Measurements from ENCODE around the gene TMEM106C.

TMEM106C gene

DNA sequence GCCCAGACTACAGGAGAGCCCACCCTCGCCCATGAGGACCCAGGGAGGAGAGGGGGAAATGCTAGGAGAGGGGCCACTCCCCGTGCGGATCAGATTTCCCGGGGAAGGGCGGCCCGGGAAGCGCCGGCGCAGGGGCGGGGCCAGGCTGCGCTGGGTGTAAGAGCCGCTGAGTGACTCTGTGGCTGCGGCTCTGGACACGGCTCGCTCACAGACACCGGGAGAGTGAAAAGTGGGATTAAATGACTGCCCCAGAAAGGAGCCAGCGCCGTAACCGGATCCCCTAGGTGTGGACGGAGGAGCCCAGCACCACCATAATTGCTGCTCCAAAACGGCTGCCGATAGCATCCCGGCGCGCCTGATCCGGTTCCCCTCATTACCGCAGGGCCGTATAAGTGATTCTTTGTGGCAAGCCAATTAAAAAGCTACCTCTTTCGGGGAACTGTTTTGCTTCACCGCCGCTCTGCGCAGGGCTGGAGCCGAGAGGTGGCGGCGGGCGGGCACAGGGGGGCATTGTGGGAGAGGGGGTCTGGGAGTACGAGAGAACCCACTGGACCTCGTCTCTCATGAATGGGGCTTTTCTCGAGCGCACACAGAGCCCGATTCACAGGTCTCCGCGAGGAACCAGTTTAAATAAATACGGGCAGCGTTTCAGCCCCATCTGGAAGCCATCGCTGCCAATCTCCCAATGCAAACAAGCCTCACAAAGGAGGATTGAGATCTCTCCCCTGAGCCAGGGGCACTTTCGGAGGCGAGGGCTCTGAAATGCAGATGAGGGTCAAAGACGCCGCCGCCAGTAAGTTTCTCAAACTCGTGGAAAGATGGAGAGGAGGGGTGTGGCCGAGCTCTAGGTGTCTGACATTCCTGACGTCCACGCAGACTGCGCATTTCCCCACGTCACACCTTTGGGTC is 38.4 kb downstream of the TMEM106C start:
- TF ChIP-seq, protein P1, sequence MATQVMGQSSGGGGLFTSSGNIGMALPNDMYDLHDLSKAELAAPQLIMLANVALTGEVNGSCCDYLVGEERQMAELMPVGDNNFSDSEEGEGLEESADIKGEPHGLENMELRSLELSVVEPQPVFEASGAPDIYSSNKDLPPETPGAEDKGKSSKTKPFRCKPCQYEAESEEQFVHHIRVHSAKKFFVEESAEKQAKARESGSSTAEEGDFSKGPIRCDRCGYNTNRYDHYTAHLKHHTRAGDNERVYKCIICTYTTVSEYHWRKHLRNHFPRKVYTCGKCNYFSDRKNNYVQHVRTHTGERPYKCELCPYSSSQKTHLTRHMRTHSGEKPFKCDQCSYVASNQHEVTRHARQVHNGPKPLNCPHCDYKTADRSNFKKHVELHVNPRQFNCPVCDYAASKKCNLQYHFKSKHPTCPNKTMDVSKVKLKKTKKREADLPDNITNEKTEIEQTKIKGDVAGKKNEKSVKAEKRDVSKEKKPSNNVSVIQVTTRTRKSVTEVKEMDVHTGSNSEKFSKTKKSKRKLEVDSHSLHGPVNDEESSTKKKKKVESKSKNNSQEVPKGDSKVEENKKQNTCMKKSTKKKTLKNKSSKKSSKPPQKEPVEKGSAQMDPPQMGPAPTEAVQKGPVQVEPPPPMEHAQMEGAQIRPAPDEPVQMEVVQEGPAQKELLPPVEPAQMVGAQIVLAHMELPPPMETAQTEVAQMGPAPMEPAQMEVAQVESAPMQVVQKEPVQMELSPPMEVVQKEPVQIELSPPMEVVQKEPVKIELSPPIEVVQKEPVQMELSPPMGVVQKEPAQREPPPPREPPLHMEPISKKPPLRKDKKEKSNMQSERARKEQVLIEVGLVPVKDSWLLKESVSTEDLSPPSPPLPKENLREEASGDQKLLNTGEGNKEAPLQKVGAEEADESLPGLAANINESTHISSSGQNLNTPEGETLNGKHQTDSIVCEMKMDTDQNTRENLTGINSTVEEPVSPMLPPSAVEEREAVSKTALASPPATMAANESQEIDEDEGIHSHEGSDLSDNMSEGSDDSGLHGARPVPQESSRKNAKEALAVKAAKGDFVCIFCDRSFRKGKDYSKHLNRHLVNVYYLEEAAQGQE (IDR thresholded peaks at IDR 0.05; ENCODE audit: insufficient read depth in 1 of 2, low read depth in 2 of 2, low read length in 2 of 2) = no peak
- TF ChIP-seq FOXP2 (optimal IDR thresholded peaks at IDR 0.05; ENCODE audit: borderline replicate concordance, extremely low read depth, extremely low read length, insufficient read depth) (no peak), TAF1 (IDR thresholded peaks at IDR 0.05; ENCODE audit: borderline replicate concordance, insufficient read depth, low read length) (no peak), SIN3A (IDR thresholded peaks at IDR 0.05; ENCODE audit: borderline replicate concordance, insufficient read depth, low read length) (no peak)

DNA sequence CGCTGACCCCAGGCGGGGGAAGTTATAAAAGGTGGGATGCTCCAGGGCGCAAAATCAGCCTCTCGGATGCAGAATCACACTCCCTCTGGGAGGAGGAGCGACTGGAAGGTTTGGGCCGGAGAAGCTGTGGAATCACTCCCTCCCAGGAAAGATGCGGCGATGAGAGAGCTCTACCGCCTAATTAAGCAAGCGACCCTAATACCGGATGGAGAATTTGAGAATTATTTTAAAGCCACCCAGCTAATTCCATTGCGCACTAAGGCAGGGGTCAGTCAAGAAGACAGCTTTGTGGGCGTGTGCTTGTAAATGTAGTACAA is 39.0 kb downstream of the TMEM106C start:
- TF ChIP-seq, protein P1 (IDR thresholded peaks at IDR 0.05; ENCODE audit: insufficient read depth in 1 of 2, low read depth in 2 of 2, low read length in 2 of 2) = no peak
- no peak for TF ChIP-seq FOXP2 (optimal IDR thresholded peaks at IDR 0.05; ENCODE audit: borderline replicate concordance, extremely low read depth, extremely low read length, insufficient read depth)
- TF ChIP-seq TAF1 (IDR thresholded peaks at IDR 0.05; ENCODE audit: borderline replicate concordance, insufficient read depth, low read length) = no peak
- no peak for TF ChIP-seq POLR2AphosphoS5 (IDR thresholded peaks at IDR 0.05; ENCODE audit: low read depth, low read length)
- TF ChIP-seq SIN3A (IDR thresholded peaks at IDR 0.05; ENCODE audit: borderline replicate concordance, insufficient read depth, low read length) = no peak

DNA sequence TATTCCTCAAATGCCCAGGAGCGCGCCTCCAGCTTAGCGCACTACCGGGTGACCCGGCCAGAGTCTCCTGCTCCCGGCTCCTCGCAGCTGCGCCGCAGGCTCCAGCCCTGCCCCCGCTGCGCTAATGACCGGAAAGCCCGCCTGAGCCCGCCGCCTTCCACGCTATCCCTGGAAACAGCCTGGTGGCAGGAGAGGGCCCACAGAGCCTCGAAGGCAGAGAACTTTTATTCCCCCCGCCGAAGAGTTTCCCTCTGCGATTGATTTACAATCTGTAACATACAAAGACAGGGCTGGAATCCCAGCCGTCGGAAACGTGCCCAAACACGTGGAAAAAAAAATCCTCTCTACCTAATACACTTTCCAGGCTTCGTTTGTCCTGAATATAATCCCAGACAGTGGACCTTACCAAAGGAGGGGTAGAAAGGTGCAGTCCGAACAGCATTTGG is 39.4 kb downstream of the TMEM106C start:
- TF ChIP-seq, protein P1 (IDR thresholded peaks at IDR 0.05; ENCODE audit: insufficient read depth in 1 of 2, low read depth in 2 of 2, low read length in 2 of 2) = no peak
- TF ChIP-seq SIN3A (IDR thresholded peaks at IDR 0.05; ENCODE audit: borderline replicate concordance, insufficient read depth, low read length) (no peak), POLR2AphosphoS5 (IDR thresholded peaks at IDR 0.05; ENCODE audit: low read depth, low read length) (no peak), TAF1 (IDR thresholded peaks at IDR 0.05; ENCODE audit: borderline replicate concordance, insufficient read depth, low read length) (no peak)

DNA sequence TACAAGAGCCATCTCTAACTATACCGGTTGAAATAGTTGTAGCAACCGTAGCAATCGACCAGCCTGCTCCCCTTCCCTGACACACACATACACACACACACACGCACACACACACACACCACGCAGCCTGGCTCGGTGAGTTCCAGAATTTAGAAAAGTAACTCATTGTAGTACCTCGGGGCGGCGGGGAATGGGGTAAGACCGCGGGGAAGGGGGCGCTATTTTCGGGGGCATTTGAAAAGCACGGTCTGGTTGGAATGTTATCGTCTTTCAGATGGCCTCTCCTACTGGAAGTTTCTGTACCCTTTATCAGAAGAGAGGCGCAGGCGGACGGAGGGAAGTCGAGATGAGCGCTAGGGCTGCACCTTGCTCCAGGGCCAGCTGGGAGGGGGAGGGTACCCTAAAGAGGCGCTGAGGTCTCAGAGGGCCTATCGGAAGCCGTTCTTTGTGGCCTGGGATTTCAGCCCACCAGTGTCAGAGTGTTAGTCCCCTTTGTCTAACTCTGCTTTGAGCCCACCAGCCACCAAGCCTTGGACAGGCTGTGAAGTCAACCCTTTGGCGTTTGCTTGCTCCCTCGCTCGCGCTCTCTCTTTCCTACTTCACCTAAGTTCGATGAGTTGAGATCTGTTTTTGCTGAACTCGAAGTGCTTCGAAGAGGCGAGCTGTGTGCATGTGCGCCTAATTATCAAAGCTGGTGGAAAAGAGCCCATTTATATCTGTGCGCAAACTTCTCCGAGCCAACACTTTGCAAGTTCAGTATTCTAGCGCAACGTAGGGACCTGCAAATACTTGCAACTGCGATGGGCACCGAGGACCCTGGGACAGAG is 40.0 kb downstream of the TMEM106C start:
- TF ChIP-seq TAF1 (IDR thresholded peaks at IDR 0.05; ENCODE audit: borderline replicate concordance, insufficient read depth, low read length) (no peak), SIN3A (IDR thresholded peaks at IDR 0.05; ENCODE audit: borderline replicate concordance, insufficient read depth, low read length) (no peak), POLR2AphosphoS5 (IDR thresholded peaks at IDR 0.05; ENCODE audit: low read depth, low read length) (no peak), FOXP2 (optimal IDR thresholded peaks at IDR 0.05; ENCODE audit: borderline replicate concordance, extremely low read depth, extremely low read length, insufficient read depth) (no peak)
- TF ChIP-seq, protein P1 (IDR thresholded peaks at IDR 0.05; ENCODE audit: insufficient read depth in 1 of 2, low read depth in 2 of 2, low read length in 2 of 2) = no peak

All from PFSK-1 (cell line).